Measurements from ENCODE around the gene ACTA2.

DNA sequence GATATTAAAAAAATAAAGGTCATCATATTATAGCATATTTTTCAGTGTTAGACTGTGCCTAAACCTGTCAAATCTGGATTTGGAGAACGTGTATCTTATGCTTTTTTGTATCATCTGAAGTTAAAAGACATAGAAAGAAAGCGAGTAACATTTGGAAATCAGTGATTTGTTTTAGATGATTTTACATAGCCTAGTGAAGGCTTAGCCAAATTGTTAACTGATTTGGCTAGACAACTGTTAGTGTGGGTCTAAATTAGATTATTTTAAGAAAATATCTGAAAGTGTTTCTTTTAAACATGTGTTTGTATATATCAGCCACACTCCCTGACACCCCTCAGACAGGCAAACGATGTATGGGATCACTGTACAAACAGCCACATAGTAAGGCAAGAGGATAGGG, 35.6 kb downstream of the ACTA2 start:
- TF ChIP-seq, protein P1, sequence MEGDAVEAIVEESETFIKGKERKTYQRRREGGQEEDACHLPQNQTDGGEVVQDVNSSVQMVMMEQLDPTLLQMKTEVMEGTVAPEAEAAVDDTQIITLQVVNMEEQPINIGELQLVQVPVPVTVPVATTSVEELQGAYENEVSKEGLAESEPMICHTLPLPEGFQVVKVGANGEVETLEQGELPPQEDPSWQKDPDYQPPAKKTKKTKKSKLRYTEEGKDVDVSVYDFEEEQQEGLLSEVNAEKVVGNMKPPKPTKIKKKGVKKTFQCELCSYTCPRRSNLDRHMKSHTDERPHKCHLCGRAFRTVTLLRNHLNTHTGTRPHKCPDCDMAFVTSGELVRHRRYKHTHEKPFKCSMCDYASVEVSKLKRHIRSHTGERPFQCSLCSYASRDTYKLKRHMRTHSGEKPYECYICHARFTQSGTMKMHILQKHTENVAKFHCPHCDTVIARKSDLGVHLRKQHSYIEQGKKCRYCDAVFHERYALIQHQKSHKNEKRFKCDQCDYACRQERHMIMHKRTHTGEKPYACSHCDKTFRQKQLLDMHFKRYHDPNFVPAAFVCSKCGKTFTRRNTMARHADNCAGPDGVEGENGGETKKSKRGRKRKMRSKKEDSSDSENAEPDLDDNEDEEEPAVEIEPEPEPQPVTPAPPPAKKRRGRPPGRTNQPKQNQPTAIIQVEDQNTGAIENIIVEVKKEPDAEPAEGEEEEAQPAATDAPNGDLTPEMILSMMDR (IDR thresholded peaks at IDR 0.05) = no peak
- no peak for TF ChIP-seq POLR2A (IDR thresholded peaks at IDR 0.05)
